ENCODE measurements around the gene LST1.
"Not testable (repeated sequence)": the region's sequence is repeated elsewhere in the genome, so short reads cannot be mapped to it uniquely, and the experiment has no call there.

Gene LST1

GRCh38 chr6:31551371-31551770 lies 34.7 kb upstream of the LST1 start:
- DNase-seq (ENCODE audit: low read depth): peak; percentile 70
- H3K4me3 ChIP-seq (ENCODE audit: low read depth, low read length): not testable (repeated sequence)
- peak; percentile 64 for TF ChIP-seq CTCF (conservative IDR thresholded peaks at IDR 0.05; ENCODE audit: low read depth, low read length)

- no peak overlapping the region for H3K4me3 ChIP-seq (ENCODE audit: low read depth, low read length)
- no peak for TF ChIP-seq CTCF (conservative IDR thresholded peaks at IDR 0.05; ENCODE audit: low read depth, low read length)
- no peak for DNase-seq (ENCODE audit: low read depth)
These were observed 29.8 kb upstream of the LST1 start for GRCh38 chr6:31556307-31556706.

DNA sequence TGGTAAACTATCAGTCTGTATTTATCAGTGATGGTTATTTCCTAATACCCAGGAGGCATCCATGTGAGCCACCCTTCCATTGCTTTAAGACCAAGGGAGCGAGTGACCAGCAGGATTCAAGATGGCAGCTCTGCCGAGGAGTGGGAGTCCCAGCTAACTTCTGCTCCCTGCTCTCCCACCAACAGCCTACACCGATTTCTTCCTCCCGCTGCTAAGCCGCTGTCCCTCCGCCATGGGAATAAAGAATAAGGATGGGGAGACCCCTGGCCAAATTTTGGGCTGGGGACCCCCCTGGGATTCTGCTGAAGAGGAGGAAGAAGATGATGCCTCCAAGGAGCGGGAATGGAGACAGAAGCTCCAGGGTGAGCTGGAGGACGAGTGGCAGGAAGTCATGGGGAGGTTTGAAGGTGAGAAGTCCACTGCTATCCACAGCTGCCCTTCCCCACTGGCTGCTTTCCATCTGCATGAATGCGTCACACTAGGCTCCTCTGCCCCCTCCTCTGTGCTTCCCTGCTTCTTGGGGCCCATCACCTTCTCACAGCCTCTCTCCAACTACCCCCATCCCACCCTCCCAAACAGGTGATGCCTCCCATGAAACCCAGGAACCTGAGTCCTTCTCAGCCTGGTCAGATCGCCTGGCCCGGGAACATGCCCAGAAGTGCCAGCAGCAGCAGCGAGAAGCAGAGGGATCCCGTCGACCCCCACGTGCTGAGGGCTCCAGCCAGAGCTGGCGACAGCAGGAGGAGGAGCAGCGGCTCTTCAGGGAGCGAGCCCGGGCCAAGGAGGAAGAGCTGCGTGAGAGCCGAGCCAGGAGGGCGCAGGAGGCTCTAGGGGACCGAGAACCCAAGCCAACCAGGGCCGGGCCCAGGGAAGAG lies 28.4 kb upstream of the LST1 start:
- H3K4me3 ChIP-seq (ENCODE audit: low read depth, low read length): no peak overlapping the region
- DNase-seq (ENCODE audit: low read depth): no peak
- no peak for TF ChIP-seq CTCF (conservative IDR thresholded peaks at IDR 0.05; ENCODE audit: low read depth, low read length)

DNA sequence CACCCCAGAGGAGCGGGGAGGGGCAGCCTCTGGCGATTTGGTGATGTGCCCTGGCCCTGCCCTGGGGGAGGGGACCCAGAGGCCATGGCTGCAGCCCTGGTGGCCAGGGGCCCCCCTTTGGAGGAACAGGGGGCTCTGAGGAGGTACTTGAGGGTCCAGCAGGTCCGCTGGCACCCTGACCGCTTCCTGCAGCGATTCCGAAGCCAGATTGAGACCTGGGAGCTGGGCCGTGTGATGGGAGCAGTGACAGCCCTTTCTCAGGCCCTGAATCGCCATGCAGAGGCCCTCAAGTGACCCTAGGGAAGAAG lies 27.8 kb upstream of the LST1 start:
- TF ChIP-seq CTCF (conservative IDR thresholded peaks at IDR 0.05; ENCODE audit: low read depth, low read length): no peak
- no peak overlapping the region for H3K4me3 ChIP-seq (ENCODE audit: low read depth, low read length)
- no peak for DNase-seq (ENCODE audit: low read depth)

DNA sequence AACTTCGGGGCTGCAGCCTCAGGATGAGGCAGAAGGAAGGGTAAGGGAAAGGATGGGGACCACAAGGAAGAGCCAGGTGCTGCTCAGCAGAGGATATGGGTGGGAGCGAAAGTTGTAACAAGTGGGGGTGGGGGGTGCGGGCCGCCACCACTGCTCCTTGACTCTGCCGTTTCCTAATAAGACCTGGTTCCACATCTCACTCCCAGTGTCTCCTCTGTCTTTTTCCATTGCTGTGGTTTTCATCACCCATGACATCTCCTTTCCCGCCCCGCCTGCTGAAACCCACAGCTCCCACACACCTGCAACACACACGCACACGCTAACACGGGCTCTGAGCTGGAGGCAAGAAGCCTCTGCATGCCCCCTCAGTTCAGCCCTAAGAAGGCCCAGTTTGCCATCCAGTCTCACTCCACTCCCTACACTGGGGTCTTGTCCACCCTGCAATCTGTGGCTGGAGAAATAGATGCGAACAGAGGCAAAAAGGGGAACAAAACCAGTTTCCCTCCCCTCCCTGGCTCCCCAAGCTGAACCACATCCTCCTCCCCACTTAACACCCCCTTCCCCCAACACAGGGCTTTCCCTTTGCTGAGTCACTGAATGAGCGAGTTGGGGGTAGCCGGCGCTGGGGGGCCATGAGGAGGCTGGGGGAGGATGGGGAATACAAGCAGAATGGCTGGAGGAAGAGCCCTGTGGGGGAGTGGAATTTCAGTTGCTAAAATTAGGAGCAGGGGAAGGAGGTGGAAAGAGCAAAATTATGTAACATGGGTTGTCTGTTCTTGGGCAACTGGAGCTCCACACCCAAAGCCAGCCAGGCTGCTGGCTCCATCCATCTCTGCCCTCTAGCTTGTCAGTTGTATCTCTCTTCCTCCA lies 27.2 kb upstream of the LST1 start:
- no peak for DNase-seq (ENCODE audit: low read depth)
- no peak for TF ChIP-seq CTCF (conservative IDR thresholded peaks at IDR 0.05; ENCODE audit: low read depth, low read length)
- H3K4me3 ChIP-seq (ENCODE audit: low read depth, low read length): no peak overlapping the region

DNA sequence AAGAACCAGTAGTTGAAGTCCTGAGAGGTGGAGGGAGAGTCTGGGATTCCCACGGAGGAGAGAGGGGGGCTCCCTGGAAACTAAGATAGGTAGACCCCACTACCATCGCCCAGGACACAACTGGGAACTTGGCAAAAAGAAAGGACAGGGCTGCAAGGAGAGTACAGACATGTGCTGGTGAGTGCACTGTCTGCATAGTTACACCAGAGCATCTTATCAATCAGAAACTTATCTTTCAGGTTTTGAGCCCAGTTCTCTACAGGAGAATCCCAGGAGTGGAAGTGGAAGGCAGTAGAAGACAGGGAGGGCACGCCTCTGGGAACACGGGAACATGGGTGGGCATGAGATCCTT lies 26.5 kb upstream of the LST1 start:
- DNase-seq (ENCODE audit: low read depth): no peak
- TF ChIP-seq CTCF (conservative IDR thresholded peaks at IDR 0.05; ENCODE audit: low read depth, low read length): no peak
- no peak overlapping the region for H3K4me3 ChIP-seq (ENCODE audit: low read depth, low read length)
